Thoracic aorta (tissue), 2 donors: ENCODE measurements around the gene CARD10. TPM values are rescaled to one million over a fixed set of nuclear protein-coding genes. Genes with fewer than 3 reads are reported as not detected.

Experiments
- ATAC-seq: fragments of 150-250 bp; one replicate; pipeline ENCODE4 v1.8.0; 2017; ENCODE audit warnings: low read depth; ENCODE audit not compliant: insufficient number of reproducible peaks, low FRiP score
- DNase-seq: peaks from one replicate; pipeline ENCODE4 v3.0.0-alpha.2; 2020; ENCODE audit warnings: low spot score
- H3K27ac ChIP-seq, 2 donors: fragments of 200-600 bp; sonication (generic); 1 replicate in 1 of 2; 2 replicates in 1 of 2; pipeline ENCODE4 v1.5.1; 2016; ENCODE audit warnings: mild to moderate bottlenecking in 2 of 2, moderate library complexity in 2 of 2
- H3K27me3 ChIP-seq: fragments of 200-600 bp; sonication (generic); replicated peaks from 2 replicates; pipeline ENCODE4 v1.6.0; 2016; ENCODE audit warnings: mild to moderate bottlenecking; ENCODE audit not compliant: insufficient read depth
- H3K36me3 ChIP-seq: fragments of 200-600 bp; sonication (generic); one replicate; pipeline ENCODE4 v1.5.1; 2016
- H3K4me1 ChIP-seq, 2 donors: fragments of 200-600 bp; sonication (generic); 1 replicate in 1 of 2; 2 replicates in 1 of 2; pipeline versions ENCODE4 v1.5.1 to v1.6.0; 2016; ENCODE audit warnings: low read depth in 2 of 2, mild to moderate bottlenecking in 1 of 2; ENCODE audit not compliant: control insufficient read depth in 1 of 2
- H3K4me3 ChIP-seq: fragments of 200-600 bp; sonication (generic); 2 replicates; pipeline ENCODE4 v1.5.1; 2016; ENCODE audit warnings: mild to moderate bottlenecking
- H3K9me3 ChIP-seq: fragments of 200-600 bp; sonication (generic); 2 replicates; pipeline ENCODE4 v1.5.1; 2016
- total RNA-seq, 2 donors: library from RNA; depleted of rRNA; stranded (reverse); fragments of >200 nt; gene quantifications; one replicate each; pipeline versions ENCODE4 v1.1.0 to v1.2.3, GENCODE V29; 2016
- TF ChIP-seq, protein P1 (sequence below): fragments of 200-600 bp; sonication (generic); IDR thresholded peaks from one replicate; pipeline ENCODE4 v1.5.1; 2019; ENCODE audit warnings: antibody characterized with exemption

The CARD10 gene
- total RNA-seq, 2 donors from 2014 or later, result 7.2 to 11.0 TPM

DNA sequence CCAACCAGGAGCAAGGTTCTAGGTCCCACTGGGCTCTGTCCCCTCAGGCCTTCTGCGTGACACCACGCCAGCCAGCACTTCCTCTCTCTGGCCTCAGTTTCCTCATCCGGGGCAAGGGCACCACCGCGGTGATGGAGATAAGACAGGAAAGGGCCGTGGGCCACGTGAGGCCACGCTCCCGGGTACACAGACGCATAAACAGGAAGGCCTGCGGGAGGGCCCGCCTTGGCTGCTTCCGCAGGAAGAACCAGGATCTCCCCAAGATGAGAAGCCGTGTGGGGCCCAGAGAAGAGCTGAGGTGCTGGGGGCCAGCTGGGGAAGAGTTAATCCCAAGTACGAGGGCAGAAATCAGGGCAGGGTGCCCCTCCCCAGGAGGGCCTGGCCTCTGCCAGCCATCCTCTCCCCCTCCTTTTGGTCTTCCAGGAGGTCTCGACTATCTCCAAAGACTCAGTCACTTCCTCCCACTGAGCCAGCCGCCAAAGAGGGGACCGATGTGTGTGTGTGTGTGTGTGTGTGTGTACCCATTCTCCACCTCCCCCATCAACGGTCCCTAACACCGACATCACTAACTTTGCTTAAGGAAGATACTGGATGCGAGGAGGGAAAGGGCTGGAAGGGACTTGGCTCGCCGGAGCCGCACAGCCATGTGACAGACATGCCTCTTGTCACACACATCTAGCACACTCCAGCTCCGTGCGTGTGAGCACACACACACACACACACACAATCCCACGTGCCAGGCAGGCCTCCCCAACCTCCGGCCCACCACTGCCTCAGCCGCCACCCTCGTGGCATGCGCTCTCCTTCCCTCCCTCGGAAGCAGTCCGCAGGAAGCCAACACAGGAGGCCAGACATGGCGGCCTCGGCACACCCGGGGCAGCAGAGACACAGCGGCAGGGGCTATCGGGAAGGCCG, 34.5 kb downstream of the CARD10 start:
- DNase-seq (no peak), ATAC-seq (no peak)
- Histone ChIP-seq H3K27ac (peak overlapping the region in 1 of 2 donors; percentile 23), H3K9me3 (no peaks in the 10 kb centered on the region), H3K27me3 (no peaks in the 10 kb centered on the region), H3K4me3 (peak overlapping the region; percentile 63), H3K36me3 (no peaks in the 10 kb centered on the region), H3K4me1 (peaks cover 8 to 23% of the 10 kb centered on the region in 2 donors)
- TF ChIP-seq, protein P1, sequence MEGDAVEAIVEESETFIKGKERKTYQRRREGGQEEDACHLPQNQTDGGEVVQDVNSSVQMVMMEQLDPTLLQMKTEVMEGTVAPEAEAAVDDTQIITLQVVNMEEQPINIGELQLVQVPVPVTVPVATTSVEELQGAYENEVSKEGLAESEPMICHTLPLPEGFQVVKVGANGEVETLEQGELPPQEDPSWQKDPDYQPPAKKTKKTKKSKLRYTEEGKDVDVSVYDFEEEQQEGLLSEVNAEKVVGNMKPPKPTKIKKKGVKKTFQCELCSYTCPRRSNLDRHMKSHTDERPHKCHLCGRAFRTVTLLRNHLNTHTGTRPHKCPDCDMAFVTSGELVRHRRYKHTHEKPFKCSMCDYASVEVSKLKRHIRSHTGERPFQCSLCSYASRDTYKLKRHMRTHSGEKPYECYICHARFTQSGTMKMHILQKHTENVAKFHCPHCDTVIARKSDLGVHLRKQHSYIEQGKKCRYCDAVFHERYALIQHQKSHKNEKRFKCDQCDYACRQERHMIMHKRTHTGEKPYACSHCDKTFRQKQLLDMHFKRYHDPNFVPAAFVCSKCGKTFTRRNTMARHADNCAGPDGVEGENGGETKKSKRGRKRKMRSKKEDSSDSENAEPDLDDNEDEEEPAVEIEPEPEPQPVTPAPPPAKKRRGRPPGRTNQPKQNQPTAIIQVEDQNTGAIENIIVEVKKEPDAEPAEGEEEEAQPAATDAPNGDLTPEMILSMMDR, result no peak

DNA sequence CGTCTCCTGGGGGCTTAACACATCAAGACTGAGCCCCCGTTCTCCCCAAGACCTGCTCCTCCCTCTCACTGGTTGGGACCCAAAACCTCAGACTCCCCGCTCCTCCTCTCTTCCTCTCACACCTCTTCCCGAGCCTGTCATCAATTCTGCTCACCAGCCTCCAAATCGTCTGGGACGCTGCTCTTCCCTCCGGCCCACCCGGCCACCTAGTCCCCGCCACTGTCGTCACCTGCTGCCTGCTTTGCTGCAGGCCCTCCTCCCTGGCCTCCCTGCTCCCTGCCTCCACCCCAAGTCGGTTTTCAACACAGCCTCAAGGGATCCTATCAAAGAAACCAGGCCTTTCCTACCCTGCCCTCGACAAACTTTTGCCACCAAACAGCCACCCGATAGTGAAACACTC, 36.2 kb downstream of the CARD10 start:
- no peaks in the 10 kb centered on the region for H3K27me3 ChIP-seq
- H3K9me3 ChIP-seq, result no peaks in the 10 kb centered on the region
- no peak overlapping the region for H3K4me3 ChIP-seq
- DNase-seq (no peak), ATAC-seq (no peak)
- TF ChIP-seq, protein P1, result no peak
- no peak overlapping the region for H3K27ac ChIP-seq
- H3K36me3 ChIP-seq, result no peaks in the 10 kb centered on the region
- peaks cover 8 to 23% of the 10 kb centered on the region in 2 donors for H3K4me1 ChIP-seq

DNA sequence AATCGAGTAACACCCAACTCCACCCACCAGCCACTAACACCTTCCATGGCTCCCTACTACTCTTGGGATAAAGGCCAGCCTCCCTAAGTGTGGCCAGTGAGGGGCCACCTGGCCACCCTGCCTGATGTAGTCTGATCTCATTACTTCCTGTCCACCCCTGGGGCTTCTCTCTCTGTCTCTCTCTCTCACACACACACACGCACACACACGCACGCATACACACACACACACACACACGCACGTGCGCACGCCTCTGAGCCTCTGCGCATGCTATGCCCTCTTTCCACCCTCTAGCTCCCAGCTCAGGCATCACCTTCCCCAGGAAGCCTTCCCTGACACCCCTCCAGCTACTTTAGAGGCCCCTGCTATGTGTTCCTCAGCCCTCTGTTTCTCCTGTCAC, 37.0 kb downstream of the CARD10 start:
- Histone ChIP-seq H3K27me3 (peaks cover 4% of the 10 kb centered on the region), H3K9me3 (no peaks in the 10 kb centered on the region), H3K36me3 (no peaks in the 10 kb centered on the region), H3K4me1 (peaks cover 8 to 23% of the 10 kb centered on the region in 2 donors), H3K27ac (no peak overlapping the region), H3K4me3 (no peak overlapping the region)
- no peak for DNase-seq
- no peak for ATAC-seq
- TF ChIP-seq, protein P1, result no peak

GRCh38 chr22:37481347-37481907, 37.8 kb downstream of the CARD10 start:
- H3K27me3 ChIP-seq, result peaks cover 4% of the 10 kb centered on the region
- no peaks in the 10 kb centered on the region for H3K9me3 ChIP-seq
- H3K4me1 ChIP-seq, result peaks cover 8 to 21% of the 10 kb centered on the region in 2 donors
- H3K27ac ChIP-seq, result no peak overlapping the region
- H3K4me3 ChIP-seq, result no peak overlapping the region
- ATAC-seq (no peak), DNase-seq (no peak)
- H3K36me3 ChIP-seq, result no peaks in the 10 kb centered on the region
- TF ChIP-seq, protein P1, result no peak
